ENCODE results near the gene NAT10.
A peak's percentile ranks its signal among the peaks of the same experiment; 100 is the strongest.

The NAT10 gene

GRCh38 chr11:34173050-34173449 is 67.6 kb downstream of the NAT10 start:
- no peak for TF ChIP-seq CTCF (conservative IDR thresholded peaks at IDR 0.05; ENCODE audit: control insufficient read depth, insufficient read depth, low read depth, low read length)
- DNase-seq (ENCODE audit: low read depth), result no peak
- H3K4me3 ChIP-seq (ENCODE audit: control insufficient read depth, low read depth, low read length), result no peak overlapping the region

- H3K4me3 ChIP-seq (ENCODE audit: control insufficient read depth, low read depth, low read length), result peak overlapping the region; percentile 36
- peak; percentile 77 for TF ChIP-seq CTCF (conservative IDR thresholded peaks at IDR 0.05; ENCODE audit: control insufficient read depth, insufficient read depth, low read depth, low read length)
- peak; percentile 60 for DNase-seq (ENCODE audit: low read depth)
Observed at GRCh38 chr11:34174412-34175041, 69.1 kb downstream of the NAT10 start.

- no peak for TF ChIP-seq CTCF (conservative IDR thresholded peaks at IDR 0.05; ENCODE audit: control insufficient read depth, insufficient read depth, low read depth, low read length)
- H3K4me3 ChIP-seq (ENCODE audit: control insufficient read depth, low read depth, low read length), result no peak overlapping the region
- DNase-seq (ENCODE audit: low read depth), result no peak
Observed at GRCh38 chr11:34175284-34176019, 70.0 kb downstream of the NAT10 start.

GRCh38 chr11:34176751-34177209 is 71.4 kb downstream of the NAT10 start:
- no peak overlapping the region for H3K4me3 ChIP-seq (ENCODE audit: control insufficient read depth, low read depth, low read length)
- DNase-seq (ENCODE audit: low read depth), result no peak
- TF ChIP-seq CTCF (conservative IDR thresholded peaks at IDR 0.05; ENCODE audit: control insufficient read depth, insufficient read depth, low read depth, low read length), result no peak

GRCh38 chr11:34178209-34178821 is 72.9 kb downstream of the NAT10 start:
- no peak overlapping the region for H3K4me3 ChIP-seq (ENCODE audit: control insufficient read depth, low read depth, low read length)
- TF ChIP-seq CTCF (conservative IDR thresholded peaks at IDR 0.05; ENCODE audit: control insufficient read depth, insufficient read depth, low read depth, low read length), result no peak
- DNase-seq (ENCODE audit: low read depth), result no peak

- H3K4me3 ChIP-seq (ENCODE audit: control insufficient read depth, low read depth, low read length), result no peak overlapping the region
- no peak for TF ChIP-seq CTCF (conservative IDR thresholded peaks at IDR 0.05; ENCODE audit: control insufficient read depth, insufficient read depth, low read depth, low read length)
- DNase-seq (ENCODE audit: low read depth), result no peak
Observed at GRCh38 chr11:34179026-34179675, 73.7 kb downstream of the NAT10 start.

Measured in fibroblast of mammary gland (primary cell).